K562 (cell line): ENCODE results near the gene ZFPM1.

Source experiments
- ADNP ChIP-seq: fragments of 200-800 bp; sonication (Bioruptor generic); IDR thresholded peaks from 2 replicates; pipeline ENCODE4 v1.6.1; 2016; ENCODE audit warnings: missing genetic modification characterization, missing compliant biosample characterization
- GTF2F1 ChIP-seq: IDR thresholded peaks from 2 replicates; pipeline ENCODE4 v1.6.1; 2011; ENCODE audit warnings: low read depth, low read length, improper control_type of control experiment
- SPI1 ChIP-seq: IDR thresholded peaks from 2 replicates; pipeline ENCODE4 v1.6.1; 2011; ENCODE audit warnings: low read depth, low read length, control low read depth, borderline replicate concordance
- ZNF212 ChIP-seq: fragments of 450-650 bp; formaldehyde crosslinking; IDR thresholded peaks from 2 replicates; pipeline ENCODE4 v1.4.0; 2020; ENCODE audit warnings: mild to moderate bottlenecking
- TF ChIP-seq, protein P1 (sequence below): sonication (generic); formaldehyde crosslinking; IDR thresholded peaks from 2 replicates; pipeline ENCODE4 v1.9.0; 2022; ENCODE audit warnings: mild to moderate bottlenecking, missing genetic modification reagents
- TF ChIP-seq, protein P2 (sequence below), 3 experiments: IDR thresholded peaks in 2 of 3; conservative IDR thresholded peaks in 1 of 3; 2 replicates each; pipeline ENCODE4 v1.5.1; 2011 to 2012; ENCODE audit warnings: low read length in 3 of 3, mild to moderate bottlenecking in 3 of 3, control low read depth in 2 of 3, improper control_type of control experiment in 1 of 3, inconsistent platforms in 1 of 3, low read depth in 1 of 3, mixed read lengths in 1 of 3, moderate library complexity in 1 of 3; ENCODE audit not compliant: insufficient read depth in 2 of 3
- TF ChIP-seq, protein P3 (sequence below): fragments of 150-350 bp; conservative IDR thresholded peaks from 2 replicates; pipeline ENCODE4 v1.6.1; 2014; ENCODE audit warnings: low read length
- TF ChIP-seq, protein P4 (sequence below): sonication (generic); formaldehyde crosslinking; IDR thresholded peaks from 2 replicates; pipeline ENCODE4 v1.8.0; 2022; ENCODE audit warnings: mild to moderate bottlenecking, missing genetic modification reagents

DNA sequence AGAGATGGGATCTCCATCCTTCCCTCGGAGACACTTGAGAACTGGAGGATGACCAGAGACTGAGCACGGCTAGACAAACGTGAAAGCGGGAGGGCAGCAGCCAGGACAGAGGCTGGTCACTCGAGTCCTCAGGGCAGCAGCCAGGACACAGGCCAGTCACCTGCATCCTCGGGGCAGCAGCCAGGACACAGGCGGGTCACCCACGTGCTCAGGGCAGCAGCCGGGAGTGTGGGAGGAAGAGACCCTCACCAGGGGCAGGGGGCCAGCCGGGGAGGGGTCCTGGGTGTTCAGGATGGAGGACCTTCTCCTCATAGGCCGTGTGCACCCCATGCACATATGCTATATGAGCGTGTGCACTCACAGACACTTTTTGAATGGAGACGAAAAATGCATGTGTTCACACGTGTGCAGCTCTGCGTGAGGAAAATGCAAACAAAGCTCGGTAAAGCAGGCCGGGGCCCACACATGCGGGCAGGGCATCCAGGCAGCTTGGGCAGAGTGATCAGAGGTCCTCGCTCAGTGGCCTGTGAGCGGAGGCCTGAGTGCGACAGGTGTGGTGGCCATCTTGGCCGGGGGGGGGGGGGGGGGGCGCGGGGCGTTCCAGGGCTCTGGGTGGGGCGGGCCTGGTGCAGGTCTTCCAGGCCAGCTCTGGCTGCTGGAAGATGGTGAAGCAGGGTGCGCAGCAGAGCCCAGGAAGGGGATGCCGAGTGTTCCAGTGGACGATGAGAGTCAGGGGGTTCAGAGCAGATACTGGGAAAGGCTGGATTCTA, 43.6 kb upstream of the ZFPM1 start:
- TF ChIP-seq, protein P1, sequence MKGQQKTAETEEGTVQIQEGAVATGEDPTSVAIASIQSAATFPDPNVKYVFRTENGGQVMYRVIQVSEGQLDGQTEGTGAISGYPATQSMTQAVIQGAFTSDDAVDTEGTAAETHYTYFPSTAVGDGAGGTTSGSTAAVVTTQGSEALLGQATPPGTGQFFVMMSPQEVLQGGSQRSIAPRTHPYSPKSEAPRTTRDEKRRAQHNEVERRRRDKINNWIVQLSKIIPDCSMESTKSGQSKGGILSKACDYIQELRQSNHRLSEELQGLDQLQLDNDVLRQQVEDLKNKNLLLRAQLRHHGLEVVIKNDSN (CRISPR knock-in tag), result no peak
- TF ChIP-seq, protein P2, sequence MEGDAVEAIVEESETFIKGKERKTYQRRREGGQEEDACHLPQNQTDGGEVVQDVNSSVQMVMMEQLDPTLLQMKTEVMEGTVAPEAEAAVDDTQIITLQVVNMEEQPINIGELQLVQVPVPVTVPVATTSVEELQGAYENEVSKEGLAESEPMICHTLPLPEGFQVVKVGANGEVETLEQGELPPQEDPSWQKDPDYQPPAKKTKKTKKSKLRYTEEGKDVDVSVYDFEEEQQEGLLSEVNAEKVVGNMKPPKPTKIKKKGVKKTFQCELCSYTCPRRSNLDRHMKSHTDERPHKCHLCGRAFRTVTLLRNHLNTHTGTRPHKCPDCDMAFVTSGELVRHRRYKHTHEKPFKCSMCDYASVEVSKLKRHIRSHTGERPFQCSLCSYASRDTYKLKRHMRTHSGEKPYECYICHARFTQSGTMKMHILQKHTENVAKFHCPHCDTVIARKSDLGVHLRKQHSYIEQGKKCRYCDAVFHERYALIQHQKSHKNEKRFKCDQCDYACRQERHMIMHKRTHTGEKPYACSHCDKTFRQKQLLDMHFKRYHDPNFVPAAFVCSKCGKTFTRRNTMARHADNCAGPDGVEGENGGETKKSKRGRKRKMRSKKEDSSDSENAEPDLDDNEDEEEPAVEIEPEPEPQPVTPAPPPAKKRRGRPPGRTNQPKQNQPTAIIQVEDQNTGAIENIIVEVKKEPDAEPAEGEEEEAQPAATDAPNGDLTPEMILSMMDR (IDR thresholded peaks at IDR 0.05 in 2 of 3, conservative IDR thresholded peaks at IDR 0.05 in 1 of 3; ENCODE audit: insufficient read depth in 2 of 3, low read depth in 1 of 3, low read length in 3 of 3), result no peak
- no peak for TF ChIP-seq ZNF212 (CRISPR knock-in tag)
- TF ChIP-seq SPI1, result no peak
- TF ChIP-seq, protein P3, sequence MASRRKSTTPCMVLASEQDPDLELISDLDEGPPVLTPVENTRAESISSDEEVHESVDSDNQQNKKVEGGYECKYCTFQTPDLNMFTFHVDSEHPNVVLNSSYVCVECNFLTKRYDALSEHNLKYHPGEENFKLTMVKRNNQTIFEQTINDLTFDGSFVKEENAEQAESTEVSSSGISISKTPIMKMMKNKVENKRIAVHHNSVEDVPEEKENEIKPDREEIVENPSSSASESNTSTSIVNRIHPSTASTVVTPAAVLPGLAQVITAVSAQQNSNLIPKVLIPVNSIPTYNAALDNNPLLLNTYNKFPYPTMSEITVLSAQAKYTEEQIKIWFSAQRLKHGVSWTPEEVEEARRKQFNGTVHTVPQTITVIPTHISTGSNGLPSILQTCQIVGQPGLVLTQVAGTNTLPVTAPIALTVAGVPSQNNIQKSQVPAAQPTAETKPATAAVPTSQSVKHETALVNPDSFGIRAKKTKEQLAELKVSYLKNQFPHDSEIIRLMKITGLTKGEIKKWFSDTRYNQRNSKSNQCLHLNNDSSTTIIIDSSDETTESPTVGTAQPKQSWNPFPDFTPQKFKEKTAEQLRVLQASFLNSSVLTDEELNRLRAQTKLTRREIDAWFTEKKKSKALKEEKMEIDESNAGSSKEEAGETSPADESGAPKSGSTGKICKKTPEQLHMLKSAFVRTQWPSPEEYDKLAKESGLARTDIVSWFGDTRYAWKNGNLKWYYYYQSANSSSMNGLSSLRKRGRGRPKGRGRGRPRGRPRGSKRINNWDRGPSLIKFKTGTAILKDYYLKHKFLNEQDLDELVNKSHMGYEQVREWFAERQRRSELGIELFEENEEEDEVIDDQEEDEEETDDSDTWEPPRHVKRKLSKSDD, result no peak
- TF ChIP-seq, protein P4, sequence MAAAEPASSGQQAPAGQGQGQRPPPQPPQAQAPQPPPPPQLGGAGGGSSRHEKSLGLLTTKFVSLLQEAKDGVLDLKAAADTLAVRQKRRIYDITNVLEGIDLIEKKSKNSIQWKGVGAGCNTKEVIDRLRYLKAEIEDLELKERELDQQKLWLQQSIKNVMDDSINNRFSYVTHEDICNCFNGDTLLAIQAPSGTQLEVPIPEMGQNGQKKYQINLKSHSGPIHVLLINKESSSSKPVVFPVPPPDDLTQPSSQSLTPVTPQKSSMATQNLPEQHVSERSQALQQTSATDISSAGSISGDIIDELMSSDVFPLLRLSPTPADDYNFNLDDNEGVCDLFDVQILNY (CRISPR knock-in tag), result no peak
- no peak for TF ChIP-seq ADNP
- no peak for TF ChIP-seq GTF2F1
